Motor neuron (in vitro differentiated cells): Measurements from ENCODE around the gene LGALS1. TPM values are rescaled to one million over a fixed set of nuclear protein-coding genes. Genes with fewer than 3 reads are reported as not detected.

Experiments
- ATAC-seq, 8 experiments: fragments of 200-7000 bp; cut with Tn5 transposase; replicated peaks in 6 of 8; 2 replicates each; pipeline ENCODE4 v1.8.0; 2021; ENCODE audit warnings: mild to moderate bottlenecking in 8 of 8, moderate library complexity in 8 of 8
- H3K27ac ChIP-seq, 2 donors: fragments of 250-450 bp; sonication (Bioruptor Pico); 2 replicates each; pipeline ENCODE4 v1.9.0; 2021; ENCODE audit warnings: antibody characterized with exemption in 2 of 2, mild to moderate bottlenecking in 2 of 2, moderate library complexity in 1 of 2
- H3K4me1 ChIP-seq, 2 donors: fragments of 250-450 bp; sonication (Bioruptor Pico); replicated peaks in 1 of 2; 2 replicates each; pipeline ENCODE4 v1.6.1; 2021; ENCODE audit warnings: antibody characterized with exemption in 2 of 2, mild to moderate bottlenecking in 2 of 2, moderate library complexity in 1 of 2
- H3K4me3 ChIP-seq, 5 donors: fragments of 250-450 bp; sonication (Bioruptor Pico); 2 replicates each; pipeline ENCODE4 v1.9.0; 2021; ENCODE audit warnings: antibody characterized with exemption in 5 of 5, mild to moderate bottlenecking in 5 of 5, moderate library complexity in 4 of 5
- WGBS, 10 experiments: fragments of 450-650 bp; shearing (Covaris generic); methylation state at CpG; one replicate each; pipeline ENCODE4 v1.0.0; 2022; 5-methylcytosine and 5-hydroxymethylcytosine counted together
- in situ Hi-C, 9 experiments: fragments of 400-800 bp; cut with MboI; loops; one replicate each; pipeline ENCODE4 v1.15.0; 2021; ENCODE audit warnings: low sequenced_read_pairs in 9 of 9, low pct_unique_long_range_greater_than_20kb in 2 of 9; ENCODE audit not compliant: unreplicated experiment in 9 of 9
- total RNA-seq, 8 experiments: library from RNA; unstranded; fragments of 300-600 nt; gene quantifications; 2 replicates each; pipeline versions ENCODE4 v1.2.3 to v1.2.4, GENCODE V29; 2022

LGALS1 gene
- 1,000 to 10,000 TPM in 1 of 8 experiments, 100 to 1,000 TPM in 4, 10 to 100 TPM in 3; 23.1 to 1,188 (median 160) TPM for total RNA-seq

GRCh38 chr22:37674951-37675929 lies at the start of gene LGALS1:
Gene LGALS1 (plus strand): TSS chr22:37675636. CDS start chr22:37675703, 67 bp downstream.
- H3K4me1 ChIP-seq = peaks cover 16 to 20% of the 10 kb centered on the region in 2 donors
- 0 to 52% (median 16%) methylated on average over 2 to 10 of the region's 34 CpGs; no CpG with 5 or more reads in 4 of the 10 experiments for WGBS, 10 experiments
- in situ Hi-C loops = no loop called here
- H3K4me3 ChIP-seq = peak within 1 kb of the TSS in 4 of 5 donors; percentile 26 to 49 (median 42)
- peak; percentile 34 to 82 (median 46) for ATAC-seq
- peak within 1 kb of the TSS; percentile 63 to 77 for H3K27ac ChIP-seq

- no peak overlapping the region for H3K4me3 ChIP-seq
- H3K27ac ChIP-seq = no peak overlapping the region
- H3K4me1 ChIP-seq = peaks cover 4 to 6% of the 10 kb centered on the region in 2 donors
- 95 to 100% methylated on average over 1 to 4 of the region's 14 CpGs; no CpG with 5 or more reads in 8 of the 10 experiments for WGBS, 10 experiments
- in situ Hi-C loops = no loop called here
- no peak for ATAC-seq
Measured at GRCh38 chr22:37625737-37626136, 49.7 kb upstream of the LGALS1 start.

- in situ Hi-C loops = no loop called here
- ATAC-seq = no peak
- 80 to 100% (median 92%) methylated on average over 1 to 8 of the region's 11 CpGs; no CpG with 5 or more reads in 5 of the 10 experiments for WGBS, 10 experiments
- Histone ChIP-seq H3K4me3 (no peak overlapping the region), H3K4me1 (peaks cover 4 to 6% of the 10 kb centered on the region in 2 donors), H3K27ac (no peak overlapping the region)
Measured at GRCh38 chr22:37626144-37626543, 49.3 kb upstream of the LGALS1 start.

- Histone ChIP-seq H3K27ac (no peak overlapping the region), H3K4me3 (no peak overlapping the region), H3K4me1 (peaks cover 4 to 6% of the 10 kb centered on the region in 2 donors)
- in situ Hi-C loops = no loop called here
- ATAC-seq = no peak
- WGBS, 10 experiments = 20 to 100% (median 87%) methylated on average over 1 to 10 of the region's 13 CpGs; no CpG with 5 or more reads in 3 of the 10 experiments
Measured at GRCh38 chr22:37626556-37627075, 48.8 kb upstream of the LGALS1 start.

- ATAC-seq = no peak
- Histone ChIP-seq H3K4me1 (peaks cover 4 to 6% of the 10 kb centered on the region in 2 donors), H3K27ac (no peak overlapping the region), H3K4me3 (no peak overlapping the region)
- in situ Hi-C loops = no loop called here
- 40 to 100% (median 82%) methylated on average over 1 to 5 of the region's 7 CpGs; no CpG with 5 or more reads in 5 of the 10 experiments for WGBS, 10 experiments
Measured at GRCh38 chr22:37627121-37627520, 48.3 kb upstream of the LGALS1 start.

- in situ Hi-C loops = no loop called here
- no peak overlapping the region for H3K27ac ChIP-seq
- ATAC-seq = no peak
- no peak overlapping the region for H3K4me3 ChIP-seq
- peaks cover 4 to 6% of the 10 kb centered on the region in 2 donors for H3K4me1 ChIP-seq
- 94 to 100% methylated on average over 2 to 3 of the region's 6 CpGs; no CpG with 5 or more reads in 8 of the 10 experiments for WGBS, 10 experiments
Measured at GRCh38 chr22:37627545-37627944, 47.9 kb upstream of the LGALS1 start.

- H3K27ac ChIP-seq = no peak overlapping the region
- 33 to 97% (median 52%) methylated on average over 1 to 5 of the region's 8 CpGs; no CpG with 5 or more reads in 6 of the 10 experiments for WGBS, 10 experiments
- no peak for ATAC-seq
- in situ Hi-C loops = no loop called here
- peaks cover 10 to 16% of the 10 kb centered on the region in 2 donors for H3K4me1 ChIP-seq
- no peak overlapping the region for H3K4me3 ChIP-seq
Measured at GRCh38 chr22:37628830-37629229, 46.6 kb upstream of the LGALS1 start.

GRCh38 chr22:37629928-37630327 lies 45.5 kb upstream of the LGALS1 start:
- 60% methylated on average over 2 of the region's 10 CpGs; no CpG with 5 or more reads in 9 of the 10 experiments for WGBS, 10 experiments
- Histone ChIP-seq H3K27ac (no peak overlapping the region), H3K4me1 (peaks cover 19 to 24% of the 10 kb centered on the region in 2 donors), H3K4me3 (no peak overlapping the region)
- in situ Hi-C loops = no loop called here
- no peak for ATAC-seq

- peaks cover 24 to 34% of the 10 kb centered on the region in 2 donors for H3K4me1 ChIP-seq
- in situ Hi-C loops = no loop called here
- H3K4me3 ChIP-seq = no peak overlapping the region
- no peak overlapping the region for H3K27ac ChIP-seq
- 90 to 100% (median 95%) methylated on average over 2 to 3 of the region's 9 CpGs; no CpG with 5 or more reads in 7 of the 10 experiments for WGBS, 10 experiments
- ATAC-seq = no peak
Measured at GRCh38 chr22:37630839-37631435, 44.5 kb upstream of the LGALS1 start.

- Histone ChIP-seq H3K4me3 (no peak overlapping the region), H3K27ac (no peak overlapping the region), H3K4me1 (peaks cover 24 to 38% of the 10 kb centered on the region in 2 donors)
- ATAC-seq = no peak
- 93 to 100% (median 100%) methylated on average over 1 to 5 of the region's 19 CpGs; no CpG with 5 or more reads in 7 of the 10 experiments for WGBS, 10 experiments
- in situ Hi-C loops = no loop called here
Measured at GRCh38 chr22:37631448-37632173, 43.8 kb upstream of the LGALS1 start.

GRCh38 chr22:37632174-37633088 lies 43.0 kb upstream of the LGALS1 start:
- Histone ChIP-seq H3K4me1 (peaks cover 24 to 46% of the 10 kb centered on the region in 2 donors), H3K4me3 (no peak overlapping the region), H3K27ac (peak overlapping the region; percentile 39 to 91)
- peak in 1 of 8 experiments; percentile 2 for ATAC-seq
- 60 to 100% (median 94%) methylated on average over 1 to 6 of the region's 14 CpGs; no CpG with 5 or more reads in 5 of the 10 experiments for WGBS, 10 experiments
- in situ Hi-C loops = no loop called here
